HG03354 (cell line): ENCODE data around the gene C2CD3.

Experiments used
- ATAC-seq: cut with Tn5 transposase; IDR thresholded peaks from one replicate; pipeline ENCODE4 v1.9.1; 2021; ENCODE audit warnings: mild to moderate bottlenecking; ENCODE audit not compliant: unreplicated experiment, poor library complexity, severe bottlenecking

The C2CD3 gene, protein sequence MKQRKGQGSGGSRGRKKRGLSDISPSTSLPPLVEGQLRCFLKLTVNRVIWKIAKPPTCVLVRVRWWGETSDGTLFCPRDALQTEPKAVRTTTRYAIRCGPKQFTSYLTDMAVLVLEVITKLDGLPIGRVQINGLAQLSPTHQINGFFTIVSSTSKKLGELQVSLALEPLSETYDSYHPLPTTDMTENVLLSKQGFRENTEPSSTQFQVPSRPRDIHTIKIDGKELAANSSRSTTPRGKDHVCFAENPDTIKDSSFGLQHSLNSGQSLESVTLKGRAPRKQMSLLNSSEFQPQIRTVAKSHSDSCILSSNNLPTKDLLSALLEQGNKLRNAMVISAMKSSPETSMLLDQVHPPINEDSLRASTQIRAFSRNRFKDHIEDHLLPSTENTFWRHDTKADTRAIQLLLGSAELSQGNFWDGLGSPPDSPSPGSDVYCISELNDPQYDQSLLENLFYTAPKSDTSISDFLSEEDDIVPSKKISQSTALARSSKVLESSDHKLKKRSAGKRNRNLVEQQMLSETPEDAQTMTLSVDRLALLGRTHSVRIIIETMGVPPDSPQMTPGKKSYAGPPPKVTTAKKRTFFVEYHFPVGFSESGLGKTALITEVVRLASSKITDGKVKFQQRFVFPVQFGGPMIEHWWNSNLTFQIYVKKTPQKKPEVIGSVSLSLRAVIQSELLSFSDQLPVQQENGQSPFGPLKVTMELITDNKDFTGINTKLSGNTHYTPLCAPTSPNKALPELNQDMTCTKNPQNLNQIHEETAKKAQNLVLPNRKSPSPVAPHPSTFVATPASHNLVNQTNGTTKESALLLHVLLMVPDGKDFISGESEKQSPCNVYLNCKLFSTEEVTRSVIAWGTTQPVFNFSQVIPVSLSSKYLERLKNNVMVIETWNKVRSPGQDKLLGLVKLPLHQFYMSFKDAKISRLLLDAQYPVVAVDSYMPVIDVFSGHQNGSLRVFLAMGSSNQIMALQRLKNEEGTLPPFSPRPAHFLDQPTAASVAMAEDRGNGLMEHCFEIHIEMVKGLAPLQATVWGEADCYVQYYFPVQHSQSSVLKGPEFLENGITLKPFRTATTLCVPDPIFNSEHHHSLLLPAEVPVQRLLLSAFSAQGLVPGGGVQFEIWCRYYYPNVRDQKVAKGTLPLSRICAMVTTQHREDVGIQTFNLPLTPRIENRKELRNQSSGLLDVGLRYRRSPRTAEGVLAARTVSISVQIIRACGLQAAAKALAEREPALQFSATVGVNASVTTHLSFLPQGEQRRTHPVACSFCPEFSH (N-terminal part only)

GRCh38 chr11:74170694-74171629 lies at the start of gene C2CD3, which contains the start of gene PPME1:
Gene C2CD3 (minus strand): TSS chr11:74171002. CDS start chr11:74170792, 210 bp downstream.
Gene PPME1 (plus strand): TSS chr11:74171289. CDS start chr11:74171422, 133 bp downstream.
- peak; percentile 97 for ATAC-seq

- ATAC-seq: no peak
Measured at GRCh38 chr11:74220376-74220775, 49.6 kb upstream of the C2CD3 start.

DNA sequence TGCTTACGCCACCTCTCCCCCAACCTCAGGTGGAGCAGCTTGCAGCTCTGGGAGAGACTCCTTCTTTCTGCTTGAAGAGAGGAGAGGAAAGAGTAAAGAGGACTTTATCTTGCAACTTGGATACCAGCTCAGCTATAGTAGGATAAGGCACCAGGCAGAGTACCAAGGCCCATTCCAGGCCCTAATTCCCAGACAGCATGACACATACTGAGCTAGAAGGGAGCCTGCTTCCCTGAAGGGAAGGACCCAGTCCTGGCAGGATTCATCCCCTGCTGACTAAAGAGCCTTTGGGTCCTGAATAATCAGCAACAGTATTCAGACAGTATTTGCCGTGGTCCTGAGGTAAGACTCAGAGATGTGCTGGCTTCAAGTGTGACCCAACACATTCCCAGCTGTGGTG lies 41.7 kb upstream of the C2CD3 start:
- ATAC-seq: no peak

GRCh38 chr11:74208507-74208906 lies 37.7 kb upstream of the C2CD3 start:
- no peak for ATAC-seq

GRCh38 chr11:74206746-74207145 lies 35.9 kb upstream of the C2CD3 start:
- no peak for ATAC-seq

DNA sequence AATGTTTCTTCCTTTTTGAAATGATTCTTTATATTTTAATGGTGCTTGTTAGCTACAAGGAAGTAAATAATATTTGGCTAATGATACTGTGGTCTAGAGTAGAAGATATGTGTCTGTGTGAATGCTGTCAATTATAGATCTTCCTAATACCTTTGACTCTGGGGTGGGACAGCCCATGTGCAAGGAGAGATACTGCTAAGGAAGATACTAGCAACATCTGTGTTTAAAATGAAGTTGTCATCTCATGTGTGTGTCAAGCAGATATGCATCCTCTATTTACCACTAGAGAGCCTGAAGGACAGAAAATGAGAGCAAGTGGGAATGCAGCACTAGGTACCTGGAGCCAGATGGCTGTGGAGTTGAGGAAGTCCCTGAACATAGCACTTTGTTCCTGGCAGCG lies 34.4 kb upstream of the C2CD3 start:
- ATAC-seq: no peak

DNA sequence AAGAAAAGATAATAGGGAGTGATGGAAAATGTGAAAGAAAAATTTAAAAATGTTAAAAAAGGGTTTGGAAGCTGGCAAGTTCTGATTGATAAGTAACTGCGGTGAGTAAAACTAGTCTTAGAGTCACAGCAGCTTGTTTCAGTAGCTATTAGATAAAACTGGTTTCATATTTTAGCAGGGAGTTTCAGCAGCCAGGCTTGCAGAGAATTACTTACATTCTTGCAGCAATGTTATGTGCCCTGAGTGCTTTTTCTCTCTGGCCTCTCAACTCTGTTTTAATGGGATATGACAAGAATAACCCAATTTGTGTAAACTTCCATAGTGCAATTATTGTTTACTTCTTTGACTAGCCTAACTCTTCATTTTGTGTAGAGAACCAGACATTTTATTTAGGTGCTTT lies 33.9 kb upstream of the C2CD3 start:
- ATAC-seq: no peak

- no peak for ATAC-seq
Measured at GRCh38 chr11:74203966-74204365, 33.2 kb upstream of the C2CD3 start.

- ATAC-seq: no peak
Measured at GRCh38 chr11:74196781-74197486, 26.1 kb upstream of the C2CD3 start.

DNA sequence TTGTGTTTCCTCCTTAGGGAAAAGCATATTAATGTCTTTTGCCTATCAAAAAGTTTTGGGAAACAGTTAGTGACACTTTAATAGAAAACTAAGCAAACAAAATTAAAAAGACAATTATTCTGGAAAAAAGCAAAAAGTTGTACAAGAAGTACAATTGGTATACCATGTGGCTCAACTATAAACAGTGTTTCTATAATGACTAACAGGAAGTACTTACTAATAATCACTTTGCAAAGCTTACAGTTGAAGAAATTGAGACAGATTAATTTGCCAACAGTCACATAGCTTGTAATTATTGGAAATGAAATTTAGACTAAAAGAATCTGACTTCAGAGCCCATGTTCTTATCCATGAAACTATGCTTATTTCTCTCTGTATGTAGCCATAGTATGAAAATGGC lies 25.0 kb upstream of the C2CD3 start:
- no peak for ATAC-seq

GRCh38 chr11:74185695-74186094 lies 14.9 kb upstream of the C2CD3 start:
- no peak for ATAC-seq

DNA sequence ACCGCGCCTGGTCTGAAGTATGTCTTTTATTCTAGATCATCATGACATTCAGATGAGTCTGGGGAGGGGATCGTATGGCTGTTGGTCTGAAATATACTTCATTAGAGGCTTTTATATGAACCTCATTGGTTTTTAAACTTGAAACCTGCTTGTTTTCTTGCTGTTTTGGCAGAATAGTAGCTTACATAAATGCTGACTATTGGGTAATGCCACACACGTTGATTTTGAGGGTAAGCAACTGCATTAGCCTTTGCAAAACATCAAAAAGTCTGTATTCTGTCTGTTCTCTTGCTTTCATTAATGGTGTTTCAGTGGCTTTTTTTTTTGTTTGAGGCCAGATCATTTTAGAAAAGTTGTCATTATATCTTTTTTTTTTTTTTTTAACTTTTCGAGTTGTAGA lies 14.5 kb upstream of the C2CD3 start:
- ATAC-seq: no peak

DNA sequence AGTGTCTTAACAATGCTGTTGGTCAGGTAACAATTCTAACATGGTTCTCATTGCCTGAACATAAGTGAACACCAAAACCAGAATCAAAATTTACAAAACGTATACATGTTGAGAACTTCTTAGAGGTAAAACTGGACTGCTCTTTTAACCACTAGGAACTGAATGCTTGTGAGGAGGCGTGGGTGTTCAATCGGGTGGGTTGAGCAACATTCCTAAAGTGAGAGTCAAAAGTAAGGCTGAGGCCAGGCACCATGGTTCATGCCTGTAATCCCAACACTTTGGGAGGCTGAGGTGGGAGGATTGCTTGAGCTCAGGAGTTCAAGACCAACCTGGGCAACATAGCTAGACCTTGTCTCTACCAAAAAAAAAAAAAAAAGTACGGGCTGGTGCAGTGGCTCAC lies 11.8 kb upstream of the C2CD3 start:
- ATAC-seq: no peak

- no peak for ATAC-seq
Measured at GRCh38 chr11:74179234-74180052, 8.6 kb upstream of the C2CD3 start.

DNA sequence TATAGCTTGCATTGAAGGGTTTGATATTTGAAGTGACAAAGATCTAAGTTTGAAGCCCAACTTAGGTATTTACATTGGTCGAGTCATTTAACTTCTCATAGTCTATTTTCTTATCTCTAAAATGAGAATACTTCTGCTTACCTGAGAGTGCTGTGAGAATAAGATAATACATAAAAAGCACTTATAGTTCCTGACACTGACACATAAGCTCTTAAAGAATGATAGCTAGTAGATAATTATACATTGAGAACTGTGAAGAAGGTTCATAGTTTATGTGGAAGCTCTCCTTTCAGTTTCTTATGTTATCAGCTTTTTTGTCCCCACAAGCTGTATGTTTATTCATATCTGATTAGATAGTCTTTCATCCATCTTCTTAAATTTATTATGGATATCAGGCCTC lies 5.1 kb upstream of the C2CD3 start:
- no peak for ATAC-seq

GRCh38 chr11:74171997-74172396 lies 1.2 kb upstream of the C2CD3 start:
- ATAC-seq: no peak

GRCh38 chr11:74171630-74171968 lies 797 bp upstream of the C2CD3 start:
- no peak for ATAC-seq
